A549 (cell line): Measurements from ENCODE around the gene DNAH7. TPM values are rescaled to one million over a fixed set of nuclear protein-coding genes. Genes with fewer than 3 reads are reported as not detected.

Experiments used
- ATAC-seq, 2 experiments: fragments of 200-7000 bp in 1 of 2; fragments of >200 bp in 1 of 2; cut with Nextera tagmentation in 1 of 2; cut with Tn5 transposase in 1 of 2; 3 replicates each; pipeline versions ENCODE4 v1.8.0 to v1.9.1; 2018 to 2020; ENCODE audit warnings: mild to moderate bottlenecking in 1 of 2, moderate library complexity in 1 of 2
- CTCF ChIA-PET: fragments of 300-600 bp; sonication (Branson Sonifier 250); formaldehyde crosslinking; extraction: SDS; loops from one replicate; lab custom pipeline; 2021; ENCODE audit warnings: antibody characterized with exemption, inconsistent platforms; lab: Yijun Ruan, JAX
- POLR2A ChIA-PET: fragments of 350-600 bp; formaldehyde crosslinking; extraction: SDS; loops from one replicate; lab custom pipeline; 2021; ENCODE audit warnings: antibody characterized with exemption, inconsistent platforms; lab: Yijun Ruan, JAX
- DNase-seq, 2 experiments: peaks; one replicate each; pipeline versions ENCODE4 v3.0.0 to v3.0.0-alpha.2; 2011 to 2016; ENCODE audit warnings: low read depth in 1 of 2, low spot score in 1 of 2
- FAIRE-seq: peaks from 2 replicates; lab custom pipeline; 2011; peaks lifted over from hg19 to GRCh38; lab: Jason Lieb, UNC
- H3K27ac ChIP-seq, 2 experiments: fragments of >200 bp; sonication (Bioruptor Twin); formaldehyde crosslinking; 3 replicates each; pipeline ENCODE4 v1.5.1; 2016 to 2017
- H3K4me1 ChIP-seq: fragments of >200 bp; sonication (Bioruptor Twin); formaldehyde crosslinking; 3 replicates; pipeline ENCODE4 v1.6.1; 2016
- H3K4me2 ChIP-seq: fragments of >200 bp; sonication (Bioruptor Twin); formaldehyde crosslinking; 3 replicates; pipeline ENCODE4 v1.6.1; 2016
- H3K4me3 ChIP-seq: fragments of >200 bp; sonication (Bioruptor Twin); formaldehyde crosslinking; 3 replicates; pipeline ENCODE4 v1.5.1; 2016
- H3K9me3 ChIP-seq: fragments of >200 bp; sonication (Bioruptor Twin); formaldehyde crosslinking; 3 replicates; pipeline ENCODE4 v1.6.1; 2016
- CBX8 ChIP-seq: fragments of 200-600 bp; sonication (generic); IDR thresholded peaks from 2 replicates; pipeline ENCODE4 v1.6.1; 2016
- CHD2 ChIP-seq: fragments of 150-350 bp; IDR thresholded peaks from 2 replicates; pipeline ENCODE4 v1.6.1; 2014; ENCODE audit warnings: low read length; ENCODE audit not compliant: partially characterized antibody
- CTCF ChIP-seq: fragments of >200 bp; sonication (Bioruptor Twin); formaldehyde crosslinking; IDR thresholded peaks from 3 replicates; pipeline ENCODE4 v1.5.1; 2016
- EHF ChIP-seq: fragments of 250-450 bp; sonication (Bioruptor Pico); IDR thresholded peaks from 2 replicates; pipeline ENCODE4 v1.5.0; 2020; ENCODE audit warnings: mild to moderate bottlenecking
- FOSB ChIP-seq: fragments of 250-450 bp; sonication (Bioruptor Pico); IDR thresholded peaks from 2 replicates; pipeline ENCODE4 v1.5.0; 2020; ENCODE audit warnings: mild to moderate bottlenecking, moderate library complexity
- FOXS1 ChIP-seq: fragments of 250-450 bp; sonication (Bioruptor Pico); IDR thresholded peaks from 2 replicates; pipeline ENCODE4 v1.5.0; 2020; ENCODE audit warnings: mild to moderate bottlenecking, moderate library complexity
- GATA3 ChIP-seq: IDR thresholded peaks from 2 replicates; pipeline ENCODE4 v1.6.1; 2012; ENCODE audit warnings: borderline replicate concordance
- HES2 ChIP-seq: fragments of >200 bp; sonication (Bioruptor Twin); formaldehyde crosslinking; IDR thresholded peaks from 2 replicates; pipeline ENCODE4 v1.6.1; 2016
- HEYL ChIP-seq: fragments of 250-450 bp; sonication (Bioruptor Pico); IDR thresholded peaks from 2 replicates; pipeline ENCODE4 v1.8.0; 2021; ENCODE audit warnings: mild to moderate bottlenecking, moderate library complexity
- HMGXB4 ChIP-seq: fragments of 250-450 bp; sonication (Bioruptor Pico); IDR thresholded peaks from 2 replicates; pipeline ENCODE4 v1.5.0; 2021; ENCODE audit warnings: mild to moderate bottlenecking, moderate library complexity, borderline replicate concordance
- HOXB5 ChIP-seq: fragments of 250-450 bp; sonication (Bioruptor Pico); IDR thresholded peaks from 2 replicates; pipeline ENCODE4 v1.5.0; 2020; ENCODE audit warnings: mild to moderate bottlenecking, moderate library complexity
- JUNB ChIP-seq: fragments of >200 bp; sonication (Bioruptor Twin); formaldehyde crosslinking; IDR thresholded peaks from 2 replicates; pipeline ENCODE4 v1.6.1; 2016
- KDM5A ChIP-seq: fragments of 200-600 bp; sonication (generic); IDR thresholded peaks from 2 replicates; pipeline ENCODE4 v1.6.1; 2016; ENCODE audit warnings: antibody characterized with exemption, mild to moderate bottlenecking
- MAZ ChIP-seq: fragments of 150-350 bp; IDR thresholded peaks from 2 replicates; pipeline ENCODE4 v1.6.1; 2014; ENCODE audit warnings: antibody characterized with exemption, low read depth, low read length, borderline replicate concordance
- MYC ChIP-seq: IDR thresholded peaks from 2 replicates; pipeline ENCODE4 v1.6.1; 2012; ENCODE audit warnings: mild to moderate bottlenecking, inconsistent platforms, low read length, improper control_type of control experiment, borderline replicate concordance
- PHF8 ChIP-seq: fragments of 200-600 bp; sonication (generic); IDR thresholded peaks from 2 replicates; pipeline ENCODE4 v1.6.1; 2016; ENCODE audit warnings: low read depth, mild to moderate bottlenecking, antibody characterized with exemption, moderate library complexity, borderline replicate concordance
- POLR2AphosphoS2 ChIP-seq: conservative IDR thresholded peaks from 2 replicates; pipeline ENCODE4 v1.6.1; 2012; ENCODE audit warnings: low read length, improper control_type of control experiment, inconsistent platforms
- RCOR1 ChIP-seq: fragments of 150-350 bp; IDR thresholded peaks from 2 replicates; pipeline ENCODE4 v1.6.1; 2014; ENCODE audit warnings: antibody characterized with exemption, low read length, low read depth
- REST ChIP-seq: fragments of 200-600 bp; sonication (generic); IDR thresholded peaks from 2 replicates; pipeline ENCODE4 v1.6.1; 2016; ENCODE audit warnings: antibody characterized with exemption, mild to moderate bottlenecking, moderate library complexity
- USF2 ChIP-seq: fragments of 450-650 bp; IDR thresholded peaks from 2 replicates; pipeline ENCODE4 v1.6.1; 2014; ENCODE audit warnings: antibody characterized with exemption
- WGBS: methylation state at CpG from one replicate; pipeline ENCODE4 v1.1.6; 2017; ENCODE audit errors: missing lambda C conversion rate; 5-methylcytosine and 5-hydroxymethylcytosine counted together
- polyA plus RNA-seq, 4 experiments: library from polyadenylated mRNA; depleted of rRNA in 3 of 4; stranded (reverse); fragments of >200 nt; fragmentation: RNase III in 1 of 4; extraction: RNeasy Plus Mini Kit Qiagen cat#74134 plus additional on column Dnase treatment in 1 of 4; gene quantifications; 2 replicates in 3 of 4; 3 replicates in 1 of 4; pipeline ENCODE4 v1.2.3, GENCODE V29; 2011 to 2017

The DNAH7 gene
- polyA plus RNA-seq, 2 of the 4 experiments (the other 2 are of a cell fraction), result 0.43 to 1.5 TPM

GRCh38 chr2:195985741-195986140 is 82.9 kb downstream of the DNAH7 start:
- FAIRE-seq (no peak), DNase-seq (no peak), ATAC-seq (peak; percentile 34 to 35; a peak in 2 of 6 replicates)
- ChIA-PET POLR2A (no interaction called here), CTCF (no interaction called here)
- TF ChIP-seq REST (no peak), FOSB (CRISPR knock-in tag) (no peak), USF2 (no peak), HMGXB4 (CRISPR knock-in tag) (no peak), CHD2 (no peak), KDM5A (no peak), PHF8 (no peak), MAZ (no peak), HEYL (CRISPR knock-in tag) (no peak), FOXS1 (CRISPR knock-in tag) (no peak), EHF (CRISPR knock-in tag) (no peak), JUNB (no peak), RCOR1 (no peak), CBX8 (no peak), HES2 (no peak), HOXB5 (CRISPR knock-in tag) (no peak), POLR2AphosphoS2 (no peak), MYC (no peak)
- no peaks in the 10 kb centered on the region for H3K4me1 ChIP-seq
- no peaks in the 10 kb centered on the region for H3K9me3 ChIP-seq
- no peak overlapping the region for H3K4me2 ChIP-seq
- 50% methylated on average over 3 of the region's 3 CpGs for WGBS
- no peak overlapping the region for H3K4me3 ChIP-seq
- no peak overlapping the region for H3K27ac ChIP-seq

GRCh38 chr2:195984923-195985726 is 83.5 kb downstream of the DNAH7 start:
- DNase-seq, result no peak

More at GRCh38 chr2:195984923-195985726, 83.5 kb downstream of the DNAH7 start:
- Histone ChIP-seq H3K4me2 (no peak overlapping the region), H3K27ac (no peak overlapping the region), H3K4me3 (no peak overlapping the region), H3K9me3 (no peaks in the 10 kb centered on the region), H3K4me1 (no peaks in the 10 kb centered on the region)
- ATAC-seq (peak; percentile 33 to 39; a peak in 2 of 6 replicates), FAIRE-seq (no peak)
- no peak for TF ChIP-seq CTCF
- no peak for TF ChIP-seq GATA3
- POLR2A ChIA-PET, result no interaction called here
- 32% methylated on average over 2 of the region's 2 CpGs for WGBS
- CTCF ChIA-PET, result interaction anchor here (0.6 kb wide), 1 partner anchor 225 kb away, joined by 3 read pairs; no protein-coding TSS in a partner anchor
